Measurements from ENCODE around the gene GRAP2.
"Not testable (repeated sequence)": the region's sequence is repeated elsewhere in the genome, so short reads cannot be mapped to it uniquely, and the experiment has no call there.

Gene GRAP2

DNA sequence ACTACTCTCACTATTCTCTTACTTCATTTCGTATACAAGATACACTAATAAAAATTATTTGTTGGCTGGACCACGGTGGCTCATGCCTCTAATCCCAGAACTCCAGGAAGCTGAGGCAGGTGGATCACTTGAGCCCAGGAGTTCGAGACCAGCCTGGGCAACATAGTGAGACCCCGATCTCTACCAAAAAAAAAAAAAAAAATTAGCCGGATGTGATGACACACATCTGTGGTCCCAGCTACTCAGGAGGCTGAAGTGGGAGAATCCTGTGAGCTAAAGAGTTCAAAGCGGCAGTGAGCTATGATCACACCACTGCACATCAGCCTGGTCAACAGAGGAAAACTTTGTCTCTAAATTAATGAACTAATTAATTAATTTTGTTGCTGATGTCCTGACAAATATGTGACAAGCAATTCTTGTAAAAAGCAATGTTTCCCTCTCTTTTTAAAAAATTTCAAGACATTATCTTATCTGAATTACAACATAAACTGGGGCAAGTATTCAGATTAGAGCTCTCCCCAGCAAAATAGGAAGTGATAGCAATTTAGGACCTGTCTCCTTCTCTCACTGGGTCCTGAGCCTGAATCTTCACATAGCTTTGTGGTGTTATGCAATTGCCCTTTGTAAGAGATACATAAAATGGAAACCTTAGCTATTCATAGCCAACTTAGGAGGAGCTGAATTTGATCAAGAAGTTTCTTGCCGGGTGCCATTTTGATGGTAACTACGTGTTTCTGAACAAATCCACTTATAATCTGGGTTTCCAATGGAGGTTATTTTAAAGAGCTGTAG lies 41.8 kb downstream of the GRAP2 start:
- DNase-seq (ENCODE audit: low read depth in 1 of 2, low spot score in 1 of 2): no peak

DNA sequence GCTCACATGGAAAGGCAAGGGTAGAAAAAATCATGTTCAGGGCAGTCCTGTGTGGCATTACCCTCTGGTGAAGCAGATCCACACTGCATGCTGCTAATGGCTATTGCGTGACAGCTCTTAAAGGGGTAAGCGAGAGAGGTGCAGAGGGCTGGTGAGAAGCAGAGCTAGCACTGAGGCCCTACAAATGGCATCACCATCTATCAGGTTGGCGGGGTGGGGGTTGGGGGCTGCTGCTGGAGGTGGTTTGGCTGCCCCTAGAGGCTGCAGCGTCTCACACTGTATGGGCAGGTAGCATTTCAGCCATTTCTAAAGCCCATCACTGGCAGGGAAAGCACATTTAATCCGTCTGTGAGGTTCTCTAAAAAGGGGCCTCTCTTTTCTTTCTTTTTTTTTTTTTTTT lies 42.5 kb downstream of the GRAP2 start:
- DNase-seq (ENCODE audit: low read depth in 1 of 2, low spot score in 1 of 2): no peak

DNA sequence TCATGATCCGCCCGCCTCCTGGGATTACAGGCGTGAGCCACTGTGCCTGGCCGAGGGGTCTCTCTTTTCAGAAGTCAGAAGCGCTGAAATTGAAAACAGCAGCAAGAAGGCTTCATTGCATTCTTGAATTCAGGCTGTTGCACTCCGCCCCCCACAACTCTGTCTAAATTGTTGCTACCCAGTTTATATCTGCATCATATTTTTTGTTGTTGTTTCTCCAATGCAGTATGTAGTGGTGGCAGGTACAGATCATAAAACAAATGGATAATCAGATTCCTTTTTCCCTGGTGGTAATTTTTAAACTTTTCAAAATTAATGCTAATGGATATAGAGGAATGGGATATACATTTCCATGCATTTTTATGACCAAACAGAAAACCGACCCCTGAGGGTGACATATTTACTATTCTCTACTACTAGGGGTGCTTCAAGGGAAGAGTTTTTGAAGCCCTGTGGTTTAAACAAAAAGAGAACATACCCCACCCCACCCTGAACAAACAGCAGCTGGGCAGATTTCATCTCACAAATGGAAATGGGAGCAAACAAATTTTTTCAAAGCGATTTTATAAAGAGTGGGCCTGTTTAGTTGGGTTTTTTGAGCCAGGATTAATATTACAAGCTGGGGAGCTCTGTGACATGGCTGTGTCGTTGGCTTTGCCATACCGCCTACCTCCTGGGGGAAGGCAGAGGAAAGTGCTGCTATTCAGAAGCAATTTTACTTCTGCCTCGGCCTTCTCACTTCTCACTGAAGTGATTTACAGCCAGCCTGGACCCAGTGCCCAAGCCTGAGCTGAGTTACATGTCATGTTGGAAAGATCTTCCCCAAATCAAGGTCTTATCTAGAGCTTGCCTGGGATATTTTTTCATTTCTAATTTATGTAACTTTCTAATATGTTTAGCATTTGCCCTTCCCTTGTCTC lies 43.3 kb downstream of the GRAP2 start:
- DNase-seq (ENCODE audit: low read depth in 1 of 2, low spot score in 1 of 2): no peak

GRCh38 chr22:39946126-39946502 lies 45.2 kb downstream of the GRAP2 start:
- DNase-seq (ENCODE audit: low read depth in 1 of 2, low spot score in 1 of 2): no peak

- DNase-seq (ENCODE audit: low read depth in 1 of 2, low spot score in 1 of 2): no peak
Observed at GRCh38 chr22:39946503-39947219, 45.8 kb downstream of the GRAP2 start.

GRCh38 chr22:39947220-39948216 lies 46.6 kb downstream of the GRAP2 start:
- DNase-seq (ENCODE audit: low read depth in 1 of 2, low spot score in 1 of 2): no peak

- DNase-seq (ENCODE audit: low read depth in 1 of 2, low spot score in 1 of 2): no peak
Observed at GRCh38 chr22:39949964-39950737, 49.3 kb downstream of the GRAP2 start.

- DNase-seq (ENCODE audit: low read depth in 1 of 2, low spot score in 1 of 2): not testable (repeated sequence)
Observed at GRCh38 chr22:39951603-39952293, 50.9 kb downstream of the GRAP2 start.

DNA sequence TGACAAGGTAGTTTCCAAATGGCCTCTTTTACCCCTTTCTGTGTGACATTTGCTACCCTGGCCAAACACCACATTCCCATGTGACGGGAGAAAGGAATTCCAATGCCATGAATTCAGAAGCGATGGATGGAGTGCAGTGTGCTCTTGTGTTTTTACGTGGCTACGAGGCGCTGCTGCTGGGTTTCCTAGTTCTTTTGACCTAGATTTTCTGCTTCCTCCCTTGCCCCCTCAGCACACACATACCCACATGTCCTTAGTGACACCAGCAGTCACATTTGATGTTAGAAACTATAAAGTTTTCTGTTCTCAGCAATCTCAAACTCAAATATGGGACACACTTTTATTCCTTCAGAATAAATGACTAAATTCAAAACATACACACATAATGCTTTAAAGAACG lies 51.5 kb downstream of the GRAP2 start:
- no peak for DNase-seq (ENCODE audit: low read depth in 1 of 2, low spot score in 1 of 2)

DNA sequence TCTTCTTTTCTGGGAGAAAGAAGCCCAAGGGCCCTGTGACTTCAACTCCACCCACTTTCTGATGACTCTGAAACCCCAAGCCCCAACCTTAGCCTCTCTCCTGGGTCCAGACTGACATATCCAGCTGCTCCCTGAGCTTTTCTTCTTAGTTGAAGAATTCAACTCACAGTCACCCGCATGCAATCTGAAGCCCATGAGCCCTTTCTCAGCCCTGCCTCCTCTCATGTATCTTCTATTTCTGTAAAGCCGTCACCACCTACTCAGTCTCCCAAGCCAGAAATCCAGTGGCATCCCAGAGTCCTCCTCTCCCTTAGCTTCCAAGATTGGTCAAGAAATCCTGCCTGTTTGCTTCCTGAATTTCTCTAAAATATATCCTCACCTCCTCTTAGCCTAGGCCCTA lies 52.2 kb downstream of the GRAP2 start:
- no peak for DNase-seq (ENCODE audit: low read depth in 1 of 2, low spot score in 1 of 2)

DNA sequence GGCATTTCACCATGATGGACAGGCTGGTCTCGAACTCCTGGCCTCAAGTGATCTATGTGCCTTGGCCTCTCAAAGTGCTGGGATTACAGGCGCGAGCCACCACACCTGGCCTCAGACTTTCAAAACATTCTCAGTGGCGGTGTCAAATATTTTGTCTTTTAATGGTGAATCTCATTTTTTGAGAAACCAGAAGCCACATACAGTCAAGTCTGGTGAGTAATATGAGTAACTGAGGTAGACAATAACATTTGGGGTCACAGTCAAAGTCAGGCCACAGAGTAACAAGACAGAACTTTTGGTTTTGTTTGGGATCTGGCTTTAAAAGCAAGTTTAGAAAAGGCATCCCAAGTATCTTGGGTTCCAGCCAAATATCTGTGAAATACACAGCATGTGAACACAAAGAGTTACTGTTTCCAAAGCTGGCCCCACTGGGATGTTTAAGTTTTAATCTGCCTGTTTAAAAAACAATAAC lies 53.7 kb downstream of the GRAP2 start:
- DNase-seq (ENCODE audit: low read depth in 1 of 2, low spot score in 1 of 2): no peak

- no peak for DNase-seq (ENCODE audit: low read depth in 1 of 2, low spot score in 1 of 2)
Observed at GRCh38 chr22:39955675-39956074, 54.8 kb downstream of the GRAP2 start.

DNA sequence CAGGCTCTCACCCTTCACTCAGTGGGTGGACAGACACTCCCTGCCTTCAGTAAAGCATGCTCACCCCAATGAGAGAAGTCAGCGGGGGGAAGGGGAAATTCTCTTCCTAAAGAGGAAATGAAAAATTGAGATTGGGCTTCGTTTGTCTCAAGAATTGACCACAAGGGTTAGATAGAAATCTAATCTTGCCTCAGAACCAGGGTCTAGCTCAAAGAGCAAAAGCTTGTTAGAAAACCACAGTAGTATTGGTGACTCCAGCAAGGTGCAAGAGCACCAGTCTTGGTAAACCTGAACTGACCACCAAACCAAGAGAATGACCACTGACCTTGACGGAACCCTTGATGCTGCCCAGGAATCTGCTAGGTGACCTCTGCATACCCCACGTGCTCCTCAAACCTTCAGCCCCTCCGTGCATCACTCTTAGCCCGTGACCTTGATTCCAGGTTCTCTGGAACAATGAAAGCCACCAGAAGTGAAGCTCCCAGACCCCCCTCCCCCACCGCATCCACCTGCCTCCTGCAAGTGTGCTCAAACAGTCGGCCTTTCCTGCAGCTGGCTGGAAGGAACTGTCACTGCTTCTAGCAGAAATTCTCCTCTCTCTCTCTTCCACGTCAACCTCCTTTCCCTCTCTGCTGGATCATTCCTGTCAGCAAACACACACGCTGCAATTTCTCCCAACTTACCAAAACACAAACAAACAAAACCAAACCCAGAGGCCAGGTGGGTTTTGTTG lies 56.2 kb downstream of the GRAP2 start:
- DNase-seq (ENCODE audit: low read depth in 1 of 2, low spot score in 1 of 2): no peak

- DNase-seq (ENCODE audit: low read depth in 1 of 2, low spot score in 1 of 2): no peak
Observed at GRCh38 chr22:39958009-39958711, 57.3 kb downstream of the GRAP2 start.

DNA sequence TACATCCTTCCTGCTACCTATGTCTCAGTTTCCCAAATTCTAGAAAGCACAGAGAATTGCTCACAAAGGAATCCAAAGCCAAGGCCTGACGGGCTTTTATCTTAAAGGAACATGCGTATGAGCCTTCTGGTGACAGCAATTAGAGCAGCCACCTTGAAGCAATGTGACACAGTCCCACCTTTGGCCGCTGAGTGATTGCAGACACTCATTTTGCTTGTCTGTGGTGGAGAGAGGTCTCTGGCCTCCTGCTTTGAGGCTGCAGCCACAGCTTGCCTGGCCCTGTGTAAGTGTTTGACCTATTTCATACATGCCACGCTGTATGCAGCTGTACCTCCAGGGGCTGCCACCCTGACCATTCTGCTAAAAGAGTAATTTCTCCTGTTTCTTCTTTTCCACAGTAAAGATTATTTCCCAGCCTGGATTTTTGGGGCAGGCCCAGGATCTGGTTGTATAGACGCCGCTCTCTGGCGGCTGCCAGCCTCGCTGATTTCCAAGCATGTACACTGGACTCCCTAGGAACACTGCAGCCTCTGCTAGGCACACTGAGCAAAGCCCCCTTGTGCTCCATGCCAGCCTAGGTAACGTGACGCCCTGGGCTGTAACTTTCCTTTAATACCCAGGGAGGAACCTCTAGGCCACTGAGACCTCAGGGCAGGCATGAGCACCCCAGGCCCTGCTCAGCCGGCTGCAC lies 58.2 kb downstream of the GRAP2 start:
- no peak for DNase-seq (ENCODE audit: low read depth in 1 of 2, low spot score in 1 of 2)

DNA sequence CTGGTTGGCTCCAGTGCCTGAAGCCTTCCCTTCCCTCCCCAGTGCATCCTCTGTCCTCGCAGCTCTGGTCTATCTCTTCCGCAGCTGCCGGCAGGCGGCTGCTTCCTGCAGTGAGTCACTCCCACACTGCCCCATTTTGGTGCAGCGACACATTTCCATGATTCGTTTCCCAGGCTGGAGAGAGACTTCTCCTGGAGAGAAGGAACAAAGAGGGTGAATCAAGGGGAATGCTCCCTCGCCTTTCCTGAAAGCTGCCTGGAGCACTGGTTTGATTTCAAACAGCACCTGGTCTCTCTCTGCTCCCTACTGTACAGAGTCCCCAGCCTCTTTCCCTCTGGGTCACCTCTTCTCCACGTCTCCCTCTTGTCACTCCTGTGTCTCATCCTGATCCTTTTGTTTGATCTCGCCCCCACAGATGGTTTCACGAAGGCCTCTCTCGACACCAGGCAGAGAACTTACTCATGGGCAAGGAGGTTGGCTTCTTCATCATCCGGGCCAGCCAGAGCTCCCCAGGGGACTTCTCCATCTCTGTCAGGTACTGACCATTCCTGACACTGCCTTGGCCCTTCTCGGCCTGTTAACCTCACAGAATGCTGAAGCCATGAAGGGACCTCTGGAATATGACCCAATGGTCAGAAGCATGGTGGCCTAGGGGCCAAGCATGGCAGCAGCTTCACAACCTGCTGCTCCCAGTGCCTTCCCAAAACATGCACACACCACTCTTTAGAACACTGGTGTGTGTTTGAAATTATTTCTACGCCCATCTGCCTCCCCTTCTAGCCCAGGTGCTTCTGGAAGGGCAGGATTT lies 59.0 kb downstream of the GRAP2 start, which contains the start of gene TMA7B:
Gene TMA7B, plus strand, starts transcription at position 758 of the 808 bp plus-strand sequence. CDS start 3,978 bp downstream, outside the sequence.
- DNase-seq (ENCODE audit: low read depth in 1 of 2, low spot score in 1 of 2): no peak

Measured in activated CD4-positive, alpha-beta T cell treated with anti-CD3 and anti-CD28 coated beads, Interleukin-2, amount 50 U/mL, for 24 hours (primary cell).